ENCODE measurements around the gene TMEM150C.

GRCh38 chr4:82519776-82520175 is 42.0 kb downstream of the TMEM150C start:
- TF ChIP-seq CTCF (IDR thresholded peaks at IDR 0.05) (no peak), KDM5A (IDR thresholded peaks at IDR 0.05) (no peak), MAFK (IDR thresholded peaks at IDR 0.05; ENCODE audit: partially characterized antibody) (no peak), MAX (IDR thresholded peaks at IDR 0.05) (no peak), ELK1 (IDR thresholded peaks at IDR 0.05; ENCODE audit: low read depth, low read length) (no peak), CEBPB (IDR thresholded peaks at IDR 0.05) (no peak), JUNB (IDR thresholded peaks at IDR 0.05) (no peak), MAZ (IDR thresholded peaks at IDR 0.05; ENCODE audit: borderline replicate concordance, low read depth, low read length) (no peak), SMC3 (IDR thresholded peaks at IDR 0.05) (no peak), ESRRA (IDR thresholded peaks at IDR 0.05; ENCODE audit: borderline replicate concordance, low read length) (no peak), RFX5 (IDR thresholded peaks at IDR 0.05) (no peak), ZFP36 (IDR thresholded peaks at IDR 0.05; ENCODE audit: borderline replicate concordance, partially characterized antibody) (no peak), CHD2 (IDR thresholded peaks at IDR 0.05; ENCODE audit: low read length, partially characterized antibody) (no peak)

All from A549 (cell line).